ENCODE measurements around the gene ZNF548.

DNA sequence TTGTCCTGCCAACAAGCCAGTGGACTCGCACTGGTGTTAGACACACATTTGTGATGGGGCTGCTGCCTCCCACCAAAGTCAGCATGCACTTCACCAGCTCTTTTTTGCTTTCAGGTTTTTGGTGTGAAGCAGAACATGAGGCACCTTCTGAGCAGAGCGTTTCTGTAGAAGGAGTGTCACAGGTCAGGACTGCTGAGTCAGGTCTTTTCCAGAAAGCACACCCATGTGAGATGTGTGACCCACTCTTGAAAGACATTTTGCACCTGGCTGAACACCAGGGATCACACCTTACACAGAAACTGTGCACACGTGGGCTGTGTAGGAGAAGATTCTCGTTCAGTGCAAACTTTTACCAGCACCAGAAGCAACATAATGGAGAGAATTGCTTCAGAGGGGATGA lies 33.7 kb upstream of the ZNF548 start:
- TF ChIP-seq, protein P1, sequence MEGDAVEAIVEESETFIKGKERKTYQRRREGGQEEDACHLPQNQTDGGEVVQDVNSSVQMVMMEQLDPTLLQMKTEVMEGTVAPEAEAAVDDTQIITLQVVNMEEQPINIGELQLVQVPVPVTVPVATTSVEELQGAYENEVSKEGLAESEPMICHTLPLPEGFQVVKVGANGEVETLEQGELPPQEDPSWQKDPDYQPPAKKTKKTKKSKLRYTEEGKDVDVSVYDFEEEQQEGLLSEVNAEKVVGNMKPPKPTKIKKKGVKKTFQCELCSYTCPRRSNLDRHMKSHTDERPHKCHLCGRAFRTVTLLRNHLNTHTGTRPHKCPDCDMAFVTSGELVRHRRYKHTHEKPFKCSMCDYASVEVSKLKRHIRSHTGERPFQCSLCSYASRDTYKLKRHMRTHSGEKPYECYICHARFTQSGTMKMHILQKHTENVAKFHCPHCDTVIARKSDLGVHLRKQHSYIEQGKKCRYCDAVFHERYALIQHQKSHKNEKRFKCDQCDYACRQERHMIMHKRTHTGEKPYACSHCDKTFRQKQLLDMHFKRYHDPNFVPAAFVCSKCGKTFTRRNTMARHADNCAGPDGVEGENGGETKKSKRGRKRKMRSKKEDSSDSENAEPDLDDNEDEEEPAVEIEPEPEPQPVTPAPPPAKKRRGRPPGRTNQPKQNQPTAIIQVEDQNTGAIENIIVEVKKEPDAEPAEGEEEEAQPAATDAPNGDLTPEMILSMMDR (IDR thresholded peaks at IDR 0.05; ENCODE audit: insufficient read depth, low read depth, low read length), result no peak
- no peak for TF ChIP-seq EZH2 (IDR thresholded peaks at IDR 0.05; ENCODE audit: insufficient read depth, low read length)

Measured in astrocyte (in vitro differentiated cells and primary cell).